LNCaP clone FGC (cell line): Measurements from ENCODE around the gene MYO1F.
"Not testable (repeated sequence)": the region's sequence is repeated elsewhere in the genome, so short reads cannot be mapped to it uniquely, and the experiment has no call there.

Experiments
- DNase-seq: peaks from one replicate; pipeline ENCODE4 v3.0.0-alpha.2; 2011; ENCODE audit warnings: low read depth
- H3K4me3 ChIP-seq: 2 replicates; pipeline ENCODE4 v1.5.1; 2011; ENCODE audit warnings: mild to moderate bottlenecking, low read depth, low read length, control low read depth
- CTCF ChIP-seq: IDR thresholded peaks from 2 replicates; pipeline ENCODE4 v1.5.1; 2012; ENCODE audit warnings: mild to moderate bottlenecking; ENCODE audit not compliant: control insufficient read depth, insufficient read depth; ENCODE audit errors: extremely low read depth

The MYO1F gene

DNA sequence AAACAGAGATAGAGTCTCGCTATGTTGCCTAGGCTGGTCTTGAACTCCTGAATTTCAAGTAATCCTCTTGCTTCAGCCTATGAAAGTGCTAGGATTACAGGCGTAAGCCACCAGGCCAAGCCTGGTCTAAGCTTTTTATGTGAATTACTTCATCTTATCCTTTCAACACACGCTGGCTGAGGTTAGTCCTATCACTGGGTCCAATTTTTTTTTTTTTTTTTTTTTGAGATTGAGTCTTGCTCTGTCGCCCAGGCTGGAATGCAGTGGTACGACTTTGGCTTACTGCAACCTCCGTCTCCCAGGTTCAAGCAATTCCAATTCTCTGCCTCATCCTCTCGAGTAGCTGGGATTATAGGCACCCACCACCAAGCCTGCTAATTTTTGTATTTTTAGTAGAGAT, 10.4 kb downstream of the MYO1F start:
- no peak for DNase-seq
- no peak overlapping the region for H3K4me3 ChIP-seq
- TF ChIP-seq CTCF, result no peak

- not testable (repeated sequence) for H3K4me3 ChIP-seq, DNase-seq
Measured at GRCh38 chr19:8564866-8565265, 12.4 kb downstream of the MYO1F start.

GRCh38 chr19:8561075-8561764, 16.0 kb downstream of the MYO1F start:
- no peak overlapping the region for H3K4me3 ChIP-seq
- DNase-seq, result no peak
- TF ChIP-seq CTCF, result no peak

GRCh38 chr19:8558325-8558724, 18.9 kb downstream of the MYO1F start:
- DNase-seq, result no peak
- TF ChIP-seq CTCF, result no peak
- no peak overlapping the region for H3K4me3 ChIP-seq

- no peak for DNase-seq
- H3K4me3 ChIP-seq, result no peak overlapping the region
- TF ChIP-seq CTCF, result no peak
Measured at GRCh38 chr19:8557642-8558238, 19.5 kb downstream of the MYO1F start.

DNA sequence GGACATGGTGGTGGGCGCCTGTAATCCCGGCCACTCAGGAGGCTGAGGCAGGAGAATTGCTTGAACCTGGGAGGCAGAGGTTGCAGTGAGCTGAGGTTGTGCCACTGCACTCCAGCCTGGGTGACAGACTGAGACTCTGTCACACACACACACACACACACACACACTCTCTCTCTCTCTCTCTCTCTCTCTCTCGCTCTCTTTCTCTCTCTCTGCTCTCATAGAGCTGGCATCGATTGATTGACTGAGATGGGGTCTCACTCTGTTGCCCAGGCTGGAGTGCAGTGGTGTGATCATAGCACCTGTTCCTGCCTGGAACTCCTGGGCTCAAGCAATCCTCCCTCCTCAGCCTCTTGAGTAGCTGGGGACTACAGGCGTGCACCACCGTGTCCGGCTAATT, 23.5 kb downstream of the MYO1F start:
- not testable (repeated sequence) for DNase-seq, H3K4me3 ChIP-seq

DNA sequence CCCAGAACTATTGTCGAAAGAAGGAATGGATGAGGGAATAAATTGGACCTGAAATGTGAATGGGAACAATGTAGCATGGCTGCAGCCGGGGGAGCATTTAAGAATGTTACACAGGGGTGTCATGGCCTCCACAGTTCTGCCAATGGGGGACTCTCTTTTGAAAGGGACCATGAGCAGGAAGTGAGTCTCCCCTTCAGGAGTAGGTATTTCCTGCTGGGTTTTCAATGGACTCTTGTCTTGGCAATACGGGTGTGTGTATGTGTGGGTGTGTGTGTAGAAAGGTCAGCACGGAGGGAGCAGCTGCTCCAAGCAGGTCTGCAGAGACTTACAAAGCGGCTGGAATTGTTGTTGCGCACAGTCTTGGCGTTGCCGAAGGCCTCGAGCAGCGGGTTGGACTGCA, 24.4 kb downstream of the MYO1F start:
- TF ChIP-seq CTCF, result no peak
- H3K4me3 ChIP-seq, result no peak overlapping the region
- DNase-seq, result peak; percentile 7

GRCh38 chr19:8550070-8550469, 27.2 kb downstream of the MYO1F start:
- no peak for TF ChIP-seq CTCF
- DNase-seq, result no peak
- no peak overlapping the region for H3K4me3 ChIP-seq
